Measurements from ENCODE around the gene TAF4. TPM values are rescaled to one million over a fixed set of nuclear protein-coding genes. Genes with fewer than 3 reads are reported as not detected.

TAF4 gene
- total and polyA plus RNA-seq, 2 donors = 3.4 to 12.0 TPM

DNA sequence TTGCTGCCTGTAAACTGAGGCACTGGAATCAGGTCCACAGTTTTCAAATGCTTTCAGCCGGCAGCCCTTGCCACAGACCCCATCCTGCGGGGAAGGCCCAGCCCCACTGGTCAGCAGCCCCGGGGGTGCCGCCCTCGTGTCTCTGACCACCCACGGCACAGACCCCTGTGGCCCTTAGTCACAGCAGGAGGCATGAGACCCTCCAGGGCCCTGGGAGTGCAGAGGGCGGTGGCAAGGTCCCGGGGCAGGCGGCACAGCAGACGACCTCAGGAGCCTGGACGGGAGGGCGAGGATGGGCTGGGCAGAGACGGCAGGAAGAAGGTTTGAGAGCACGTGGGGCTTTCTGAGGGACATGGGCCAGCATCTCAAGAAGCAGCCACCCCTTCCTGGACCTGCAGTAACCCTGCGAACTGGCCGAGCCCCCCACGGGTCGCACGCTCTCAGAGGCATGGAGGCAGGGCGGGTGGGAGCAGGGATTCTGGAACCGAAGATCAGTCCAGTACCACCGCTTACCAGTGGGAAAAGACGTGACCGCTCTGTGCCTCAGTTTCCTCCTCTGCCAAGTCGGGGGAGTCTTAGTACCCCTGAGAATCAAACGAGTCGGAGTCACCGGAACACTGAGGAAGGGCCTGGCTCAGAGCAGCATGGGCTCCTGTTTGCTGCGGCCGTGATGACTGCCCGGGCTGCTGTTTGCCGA lies 140.7 kb downstream of the TAF4 start:
- no peak overlapping the region for H3K27ac ChIP-seq (ENCODE audit: low read depth in 1 of 2, low read length in 1 of 2)
- 94% methylated on average over 32 of the region's 32 CpGs for WGBS
- no peaks in the 10 kb centered on the region for H3K27me3 ChIP-seq (ENCODE audit: control insufficient read depth in 2 of 2, insufficient read depth in 1 of 2, low read length in 1 of 2)
- H3K4me1 ChIP-seq (ENCODE audit: control insufficient read depth in 2 of 2, insufficient read depth in 2 of 2, low read length in 2 of 2) = no peaks in the 10 kb centered on the region
- H3K9me3 ChIP-seq (ENCODE audit: control insufficient read depth in 2 of 2, insufficient read depth in 1 of 2, low read length in 1 of 2) = peaks cover 0 to 5% of the 10 kb centered on the region in 2 donors
- DNase-seq (ENCODE audit: low read depth in 6 of 9, low spot score in 9 of 9) = no peak
- H3K36me3 ChIP-seq (ENCODE audit: control insufficient read depth in 2 of 2, insufficient read depth in 2 of 2, low read length in 1 of 2) = no peaks in the 10 kb centered on the region
- no peak overlapping the region for H3K4me3 ChIP-seq (ENCODE audit: low read length in 2 of 2)

Other genes with a start within 250 kb of the TAF4 start
- gene LSM14B, start 56.6 kb upstream of the TAF4 start, total RNA-seq = 29.9 TPM
- gene LSM14B, start 56.6 kb upstream of the TAF4 start, polyA plus RNA-seq = 23.1 TPM
- 362 TPM for gene PSMA7, start 77.5 kb upstream of the TAF4 start, total RNA-seq
- gene PSMA7, start 77.5 kb upstream of the TAF4 start, polyA plus RNA-seq = 264 TPM
- gene SS18L1, start 77.9 kb upstream of the TAF4 start, total RNA-seq = 6.2 TPM
- gene SS18L1, start 77.9 kb upstream of the TAF4 start, polyA plus RNA-seq = 22.3 TPM
- 24.8 TPM for gene MTG2, start 117.1 kb upstream of the TAF4 start, total RNA-seq
- 47.2 TPM for gene MTG2, start 117.1 kb upstream of the TAF4 start, polyA plus RNA-seq
- not detected for gene HRH3, start 154.4 kb upstream of the TAF4 start, total RNA-seq
- gene HRH3, start 154.4 kb upstream of the TAF4 start, polyA plus RNA-seq = 0.05 TPM
- 17.4 TPM for gene OSBPL2, start 172.6 kb upstream of the TAF4 start, total RNA-seq
- gene OSBPL2, start 172.6 kb upstream of the TAF4 start, polyA plus RNA-seq = 27.4 TPM
- 80.9 TPM for gene ADRM1, start 237.1 kb upstream of the TAF4 start, total RNA-seq
- gene ADRM1, start 237.1 kb upstream of the TAF4 start, polyA plus RNA-seq = 71.5 TPM

Measured in thymus (tissue), 11 donors.